Measurements from ENCODE around the gene SLC24A5. TPM values are rescaled to one million over a fixed set of nuclear protein-coding genes. Genes with fewer than 3 reads are reported as not detected.

SLC24A5 gene
- total RNA-seq, 1 experiment from 2014 or later = not detected

- CTCF ChIA-PET = no interaction called here
- no peaks in the 10 kb centered on the region for H3K27me3 Mint-ChIP-seq (ENCODE audit: low read depth)
- TF ChIP-seq ZNF121 (CRISPR knock-in tag; IDR thresholded peaks at IDR 0.05) (no peak), GTF2I (CRISPR knock-in tag; conservative IDR thresholded peaks at IDR 0.05) (no peak), RELA (CRISPR knock-in tag; IDR thresholded peaks at IDR 0.05; ENCODE audit: borderline replicate concordance) (no peak), EMX1 (CRISPR knock-in tag; IDR thresholded peaks at IDR 0.05) (no peak), SMAD3 (CRISPR knock-in tag; IDR thresholded peaks at IDR 0.05; ENCODE audit: borderline replicate concordance) (no peak), NFYB (CRISPR knock-in tag; conservative IDR thresholded peaks at IDR 0.05; ENCODE audit: low read depth) (no peak), ZNF423 (CRISPR knock-in tag; IDR thresholded peaks at IDR 0.05) (no peak), NFATC4 (CRISPR knock-in tag; IDR thresholded peaks at IDR 0.05) (no peak), ATF2 (CRISPR knock-in tag; IDR thresholded peaks at IDR 0.05; ENCODE audit: borderline replicate concordance, low read depth) (no peak), ZNF512 (CRISPR knock-in tag; IDR thresholded peaks at IDR 0.05; ENCODE audit: borderline replicate concordance) (no peak), ZNF219 (CRISPR knock-in tag; IDR thresholded peaks at IDR 0.05; ENCODE audit: borderline replicate concordance) (no peak), ZNF671 (CRISPR knock-in tag; IDR thresholded peaks at IDR 0.05) (no peak), USF2 (CRISPR knock-in tag; IDR thresholded peaks at IDR 0.05) (no peak), TEAD1 (CRISPR knock-in tag; IDR thresholded peaks at IDR 0.05) (no peak), NR3C1 (CRISPR knock-in tag; conservative IDR thresholded peaks at IDR 0.05; ENCODE audit: low read depth) (no peak), ESRRA (CRISPR knock-in tag; IDR thresholded peaks at IDR 0.05; ENCODE audit: borderline replicate concordance) (no peak), CTCF (IDR thresholded peaks at IDR 0.05) (no peak), SOX15 (CRISPR knock-in tag; IDR thresholded peaks at IDR 0.05) (no peak), AR (CRISPR knock-in tag; IDR thresholded peaks at IDR 0.05) (no peak), ZNF317 (CRISPR knock-in tag; IDR thresholded peaks at IDR 0.05; ENCODE audit: borderline replicate concordance, low read depth) (no peak)
These were observed 32.7 kb downstream of the SLC24A5 start for GRCh38 chr15:48153526-48153925.

More at GRCh38 chr15:48153526-48153925, 32.7 kb downstream of the SLC24A5 start:
- peaks cover 26% of the 10 kb centered on the region for H3K4me1 Mint-ChIP-seq
- no peak for ATAC-seq
- POLR2A ChIA-PET = no interaction called here
- no peaks in the 10 kb centered on the region for H3K9me3 Mint-ChIP-seq
- no peak overlapping the region for H3K4me3 Mint-ChIP-seq
- DNase-seq (ENCODE audit: low spot score) = no peak
- H3K36me3 Mint-ChIP-seq = peaks cover 40% of the 10 kb centered on the region
- H3K27ac Mint-ChIP-seq = no peak overlapping the region

Measured in WTC11 (cell line).